DND-41 (cell line): ENCODE measurements around the gene TIE1.

Experiments used
- ATAC-seq: fragments of 200-7000 bp; cut with Tn5 transposase; 3 replicates; pipeline ENCODE4 v1.9.1; 2021; ENCODE audit warnings: low read depth; ENCODE audit not compliant: insufficient read depth
- DNase-seq: peaks from one replicate; pipeline ENCODE4 v3.0.0-alpha.2; 2020
- H2AFZ ChIP-seq: 2 replicates; pipeline ENCODE4 v1.6.0; 2012; ENCODE audit warnings: low read depth, low read length
- H3K27ac ChIP-seq: 2 replicates; pipeline ENCODE4 v1.5.1; 2012; ENCODE audit warnings: low read length, inconsistent platforms
- H3K27me3 ChIP-seq: fragments of 200-600 bp; sonication (generic); 2 replicates; pipeline ENCODE4 v1.6.0; 2012; ENCODE audit warnings: low read length, mild to moderate bottlenecking, inconsistent platforms; ENCODE audit not compliant: insufficient read depth, poor library complexity
- H3K36me3 ChIP-seq: 2 replicates; pipeline ENCODE4 v1.5.1; 2012; ENCODE audit warnings: low read length, inconsistent platforms; ENCODE audit not compliant: insufficient read depth
- H3K4me1 ChIP-seq: 2 replicates; pipeline ENCODE4 v1.5.1; 2012; ENCODE audit warnings: mild to moderate bottlenecking, low read length; ENCODE audit not compliant: insufficient read depth
- H3K4me2 ChIP-seq: 2 replicates; pipeline ENCODE4 v1.6.0; 2012; ENCODE audit warnings: mild to moderate bottlenecking, moderate library complexity, low read length, inconsistent platforms; ENCODE audit not compliant: insufficient read depth
- H3K4me3 ChIP-seq, 2 experiments: fragments of 200-600 bp in 1 of 2; shearing (Covaris generic) in 1 of 2; 2 replicates each; pipeline ENCODE4 v1.5.1; 2012 to 2016; ENCODE audit warnings: inconsistent platforms in 2 of 2, low read length in 2 of 2, mild to moderate bottlenecking in 2 of 2, low read depth in 1 of 2, moderate library complexity in 1 of 2
- H3K79me2 ChIP-seq: 2 replicates; pipeline ENCODE4 v1.6.0; 2012; ENCODE audit warnings: low read length, inconsistent platforms; ENCODE audit not compliant: insufficient read depth
- H3K9ac ChIP-seq: 2 replicates; pipeline ENCODE4 v1.6.0; 2012; ENCODE audit warnings: low read depth, mild to moderate bottlenecking, inconsistent platforms, low read length, moderate library complexity
- H3K9me3 ChIP-seq: 2 replicates; pipeline ENCODE4 v1.5.1; 2012; ENCODE audit warnings: low read length, moderate library complexity, mild to moderate bottlenecking, inconsistent platforms; ENCODE audit not compliant: insufficient read depth, severe bottlenecking
- H4K20me1 ChIP-seq: 2 replicates; pipeline ENCODE4 v1.6.0; 2012; ENCODE audit warnings: low read length; ENCODE audit not compliant: insufficient read depth
- EZH2 ChIP-seq: IDR thresholded peaks from 3 replicates; pipeline ENCODE4 v1.6.1; 2012; ENCODE audit warnings: borderline replicate concordance, low read depth, mild to moderate bottlenecking, moderate library complexity, low read length, inconsistent platforms; ENCODE audit not compliant: severe bottlenecking
- TF ChIP-seq, protein P1 (sequence below): IDR thresholded peaks from 2 replicates; pipeline ENCODE4 v1.5.1; 2012; ENCODE audit warnings: borderline replicate concordance, low read length, moderate library complexity, mild to moderate bottlenecking; ENCODE audit not compliant: poor library complexity, severe bottlenecking; ENCODE audit errors: extremely low read depth

TIE1 gene

GRCh38 chr1:43359696-43360095 lies 58.9 kb downstream of the TIE1 start:
- Histone ChIP-seq H2AFZ (no peak overlapping the region), H3K79me2 (peaks cover 41% of the 10 kb centered on the region), H3K27ac (peak overlapping the region; percentile 97), H3K36me3 (peaks cover 58% of the 10 kb centered on the region), H3K4me1 (peaks cover 36% of the 10 kb centered on the region), H3K4me3 (peak overlapping the region; percentile 68 to 85), H3K9ac (peak overlapping the region; percentile 86), H4K20me1 (peaks cover 20% of the 10 kb centered on the region), H3K9me3 (no peaks in the 10 kb centered on the region), H3K4me2 (peak overlapping the region; percentile 89), H3K27me3 (no peaks in the 10 kb centered on the region)
- DNase-seq, result no peak
- TF ChIP-seq, protein P1, sequence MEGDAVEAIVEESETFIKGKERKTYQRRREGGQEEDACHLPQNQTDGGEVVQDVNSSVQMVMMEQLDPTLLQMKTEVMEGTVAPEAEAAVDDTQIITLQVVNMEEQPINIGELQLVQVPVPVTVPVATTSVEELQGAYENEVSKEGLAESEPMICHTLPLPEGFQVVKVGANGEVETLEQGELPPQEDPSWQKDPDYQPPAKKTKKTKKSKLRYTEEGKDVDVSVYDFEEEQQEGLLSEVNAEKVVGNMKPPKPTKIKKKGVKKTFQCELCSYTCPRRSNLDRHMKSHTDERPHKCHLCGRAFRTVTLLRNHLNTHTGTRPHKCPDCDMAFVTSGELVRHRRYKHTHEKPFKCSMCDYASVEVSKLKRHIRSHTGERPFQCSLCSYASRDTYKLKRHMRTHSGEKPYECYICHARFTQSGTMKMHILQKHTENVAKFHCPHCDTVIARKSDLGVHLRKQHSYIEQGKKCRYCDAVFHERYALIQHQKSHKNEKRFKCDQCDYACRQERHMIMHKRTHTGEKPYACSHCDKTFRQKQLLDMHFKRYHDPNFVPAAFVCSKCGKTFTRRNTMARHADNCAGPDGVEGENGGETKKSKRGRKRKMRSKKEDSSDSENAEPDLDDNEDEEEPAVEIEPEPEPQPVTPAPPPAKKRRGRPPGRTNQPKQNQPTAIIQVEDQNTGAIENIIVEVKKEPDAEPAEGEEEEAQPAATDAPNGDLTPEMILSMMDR, result no peak
- TF ChIP-seq EZH2, result no peak
- ATAC-seq, result no peak

DNA sequence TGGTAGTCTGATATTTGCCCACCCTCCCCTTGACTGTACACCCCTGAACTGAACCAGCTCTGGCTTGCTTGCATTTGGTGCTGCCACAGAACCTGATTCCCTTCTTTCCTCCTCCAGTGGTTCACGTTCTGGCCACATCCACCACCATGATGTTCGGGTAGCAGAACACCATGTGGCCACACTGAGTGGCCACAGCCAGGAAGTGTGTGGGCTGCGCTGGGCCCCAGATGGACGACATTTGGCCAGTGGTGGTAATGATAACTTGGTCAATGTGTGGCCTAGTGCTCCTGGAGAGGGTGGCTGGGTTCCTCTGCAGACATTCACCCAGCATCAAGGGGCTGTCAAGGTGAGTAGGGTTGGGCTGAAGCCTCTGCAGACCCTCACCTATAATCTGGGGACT lies 59.8 kb downstream of the TIE1 start:
- H3K4me1 ChIP-seq, result peaks cover 40% of the 10 kb centered on the region

DNA sequence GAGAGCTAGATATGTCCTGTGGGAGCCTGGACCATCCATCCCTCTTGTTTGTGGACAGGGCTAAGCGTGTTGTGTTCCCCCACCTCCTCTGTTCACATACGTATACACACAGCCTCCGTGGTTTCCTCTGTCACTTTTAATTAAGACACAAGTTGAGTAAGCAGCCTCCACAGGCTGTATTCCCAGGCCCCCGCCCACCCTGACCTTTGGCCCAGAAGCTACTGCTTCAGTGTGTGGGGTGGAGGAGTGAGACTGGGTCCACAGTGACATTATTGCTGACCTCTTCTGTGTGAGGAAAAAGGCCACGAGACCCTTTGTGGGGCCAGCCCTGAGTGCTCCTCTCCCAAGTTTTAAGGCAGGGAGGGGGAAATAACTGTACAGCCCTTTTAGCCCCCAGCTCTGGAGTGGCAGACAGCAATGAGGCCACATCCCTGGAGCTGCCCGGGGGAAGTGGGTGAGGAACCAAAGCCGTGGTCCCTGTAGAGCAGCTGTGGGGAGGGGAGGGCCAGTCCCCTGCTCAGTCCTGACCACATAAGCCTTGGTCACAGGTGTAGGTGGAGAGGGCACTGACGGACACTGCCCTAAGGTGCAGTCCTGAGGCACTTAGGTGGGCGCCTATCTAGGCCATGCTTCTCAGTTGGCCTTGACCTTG lies 62.6 kb downstream of the TIE1 start:
- Histone ChIP-seq H3K4me3 (no peak overlapping the region), H3K27me3 (no peaks in the 10 kb centered on the region), H3K4me2 (no peak overlapping the region), H3K79me2 (peaks cover 64% of the 10 kb centered on the region), H3K27ac (no peak overlapping the region; the same call in 1 of the 2 replicates), H3K4me1 (peaks cover 50% of the 10 kb centered on the region), H2AFZ (no peak overlapping the region), H3K9ac (no peak overlapping the region), H4K20me1 (peaks cover 24% of the 10 kb centered on the region), H3K36me3 (peaks cover 73% of the 10 kb centered on the region), H3K9me3 (no peaks in the 10 kb centered on the region)
- no peak for TF ChIP-seq EZH2
- TF ChIP-seq, protein P1, result no peak
- no peak for ATAC-seq
- no peak for DNase-seq

More for the DNA sequence above, 59.8 kb downstream of the TIE1 start:
- H3K27ac ChIP-seq, result peak overlapping the region; percentile 97; the same call in 1 of the 2 replicates
- H4K20me1 ChIP-seq, result peaks cover 20% of the 10 kb centered on the region
- H3K79me2 ChIP-seq, result peaks cover 44% of the 10 kb centered on the region
- H3K36me3 ChIP-seq, result peaks cover 67% of the 10 kb centered on the region
- DNase-seq (no peak), ATAC-seq (no peak)
- no peaks in the 10 kb centered on the region for H3K27me3 ChIP-seq
- peak overlapping the region; percentile 89 for H3K4me2 ChIP-seq
- no peak overlapping the region for H2AFZ ChIP-seq
- H3K9me3 ChIP-seq, result no peaks in the 10 kb centered on the region
- H3K9ac ChIP-seq, result peak overlapping the region; percentile 86; the same call in 1 of the 2 replicates
- no peak for TF ChIP-seq EZH2
- TF ChIP-seq, protein P1, result no peak
- peak overlapping the region in 1 of 2 experiments; percentile 85; a peak in 3 of 4 replicates for H3K4me3 ChIP-seq
